Measurements from ENCODE around the gene IQSEC1. TPM values are rescaled to one million over a fixed set of nuclear protein-coding genes. Genes with fewer than 3 reads are reported as not detected.
A peak's percentile ranks its signal among the peaks of the same experiment; 100 is the strongest.

Gene IQSEC1
- total and polyA plus RNA-seq, 2 experiments from 2014 or later = 8.0 to 51.9 TPM

DNA sequence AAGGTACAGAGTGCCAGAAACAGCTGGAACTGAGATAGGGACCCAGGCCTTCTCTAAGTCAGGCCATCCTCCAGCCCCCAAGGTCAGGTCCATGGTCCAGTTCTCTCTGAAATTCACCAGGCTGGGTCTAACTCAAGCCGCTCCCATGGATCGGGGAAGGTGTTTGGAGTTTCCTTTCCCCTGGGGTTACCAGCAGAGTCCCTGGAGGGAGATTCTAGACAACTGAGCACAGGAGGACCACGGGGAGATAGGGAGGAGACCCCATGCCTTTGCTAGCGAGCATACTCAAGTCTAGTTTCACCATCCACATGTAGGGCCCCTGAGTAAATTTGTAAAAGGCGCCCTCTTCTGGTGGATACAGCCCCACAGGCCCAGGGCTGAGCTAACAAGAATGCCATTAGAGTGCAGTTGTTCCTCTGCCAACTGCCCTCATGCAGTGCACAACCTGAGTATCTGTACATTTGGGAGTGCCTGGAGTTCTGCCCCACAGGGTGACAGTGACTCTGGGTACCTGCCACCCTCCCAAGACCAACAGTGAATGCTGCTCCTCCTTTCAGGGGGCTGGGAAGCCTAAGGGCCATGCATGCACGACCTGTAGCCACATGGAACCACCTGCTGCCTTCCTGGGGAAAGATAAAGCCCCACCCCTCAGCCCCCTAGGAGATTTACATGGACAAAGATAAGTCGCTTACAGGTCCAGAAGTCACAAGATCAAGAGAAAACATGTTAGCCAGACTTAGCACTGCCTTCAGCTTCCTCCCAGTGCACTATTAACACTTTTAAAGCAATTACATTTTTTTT, 89.0 kb downstream of the IQSEC1 start:
- no peaks in the 10 kb centered on the region for H3K27me3 ChIP-seq (ENCODE audit: insufficient read depth)
- Mint-ChIP-seq H3K27me3 (ENCODE audit: insufficient read depth, low read depth, poor library complexity) (peaks cover 7% of the 10 kb centered on the region), H3K4me3 (no peak overlapping the region), H3K36me3 (ENCODE audit: low read depth) (peaks cover 6% of the 10 kb centered on the region; the same call in 1 of the 3 replicates), H3K4me1 (peaks cover 46% of the 10 kb centered on the region), H3K27ac (0 out of 2 replicates have a peak overlapping the region, but pooled peaks have one; percentile 40), H3K9me3 (peaks cover 7% of the 10 kb centered on the region)
- H3K27ac ChIP-seq (ENCODE audit: low read depth) = no peak overlapping the region
- H3K36me3 ChIP-seq (ENCODE audit: insufficient read depth) = no peaks in the 10 kb centered on the region
- DNase-seq (ENCODE audit: low spot score) = peak; percentile 86
- no peaks in the 10 kb centered on the region for H3K9me2 ChIP-seq (ENCODE audit: insufficient read depth)
- no peak overlapping the region for H3K4me3 ChIP-seq
- peak; percentile 88 for ATAC-seq
- H4K20me1 ChIP-seq (replicated peaks; ENCODE audit: insufficient read depth) = 0 out of 2 replicates have a peak, but pooled peaks cover 3% of the 10 kb centered on the region
- no peaks in the 10 kb centered on the region for H3K79me2 ChIP-seq (replicated peaks; ENCODE audit: insufficient read depth)
- no peak overlapping the region for H2AFZ ChIP-seq
- no peaks in the 10 kb centered on the region for H3F3A ChIP-seq (replicated peaks; ENCODE audit: low read depth)
- peaks cover 5% of the 10 kb centered on the region for H3K4me1 ChIP-seq (ENCODE audit: insufficient read depth)
- H3K4me2 ChIP-seq = no peak overlapping the region
- TF ChIP-seq JUNB (IDR thresholded peaks at IDR 0.05; ENCODE audit: unreplicated experiment) (no peak), STAT1 (IDR thresholded peaks at IDR 0.05; ENCODE audit: unreplicated experiment) (no peak), REST (IDR thresholded peaks at IDR 0.05; ENCODE audit: unreplicated experiment) (no peak), CREB1 (CRISPR knock-in tag; IDR thresholded peaks at IDR 0.05; ENCODE audit: low read depth) (no peak), CTCF (conservative IDR thresholded peaks at IDR 0.05; ENCODE audit: low read depth in 2 of 2) (peak; percentile 82 to 84), NANOG (IDR thresholded peaks at IDR 0.05; ENCODE audit: borderline replicate concordance) (no peak)
- TF ChIP-seq, protein P1, sequence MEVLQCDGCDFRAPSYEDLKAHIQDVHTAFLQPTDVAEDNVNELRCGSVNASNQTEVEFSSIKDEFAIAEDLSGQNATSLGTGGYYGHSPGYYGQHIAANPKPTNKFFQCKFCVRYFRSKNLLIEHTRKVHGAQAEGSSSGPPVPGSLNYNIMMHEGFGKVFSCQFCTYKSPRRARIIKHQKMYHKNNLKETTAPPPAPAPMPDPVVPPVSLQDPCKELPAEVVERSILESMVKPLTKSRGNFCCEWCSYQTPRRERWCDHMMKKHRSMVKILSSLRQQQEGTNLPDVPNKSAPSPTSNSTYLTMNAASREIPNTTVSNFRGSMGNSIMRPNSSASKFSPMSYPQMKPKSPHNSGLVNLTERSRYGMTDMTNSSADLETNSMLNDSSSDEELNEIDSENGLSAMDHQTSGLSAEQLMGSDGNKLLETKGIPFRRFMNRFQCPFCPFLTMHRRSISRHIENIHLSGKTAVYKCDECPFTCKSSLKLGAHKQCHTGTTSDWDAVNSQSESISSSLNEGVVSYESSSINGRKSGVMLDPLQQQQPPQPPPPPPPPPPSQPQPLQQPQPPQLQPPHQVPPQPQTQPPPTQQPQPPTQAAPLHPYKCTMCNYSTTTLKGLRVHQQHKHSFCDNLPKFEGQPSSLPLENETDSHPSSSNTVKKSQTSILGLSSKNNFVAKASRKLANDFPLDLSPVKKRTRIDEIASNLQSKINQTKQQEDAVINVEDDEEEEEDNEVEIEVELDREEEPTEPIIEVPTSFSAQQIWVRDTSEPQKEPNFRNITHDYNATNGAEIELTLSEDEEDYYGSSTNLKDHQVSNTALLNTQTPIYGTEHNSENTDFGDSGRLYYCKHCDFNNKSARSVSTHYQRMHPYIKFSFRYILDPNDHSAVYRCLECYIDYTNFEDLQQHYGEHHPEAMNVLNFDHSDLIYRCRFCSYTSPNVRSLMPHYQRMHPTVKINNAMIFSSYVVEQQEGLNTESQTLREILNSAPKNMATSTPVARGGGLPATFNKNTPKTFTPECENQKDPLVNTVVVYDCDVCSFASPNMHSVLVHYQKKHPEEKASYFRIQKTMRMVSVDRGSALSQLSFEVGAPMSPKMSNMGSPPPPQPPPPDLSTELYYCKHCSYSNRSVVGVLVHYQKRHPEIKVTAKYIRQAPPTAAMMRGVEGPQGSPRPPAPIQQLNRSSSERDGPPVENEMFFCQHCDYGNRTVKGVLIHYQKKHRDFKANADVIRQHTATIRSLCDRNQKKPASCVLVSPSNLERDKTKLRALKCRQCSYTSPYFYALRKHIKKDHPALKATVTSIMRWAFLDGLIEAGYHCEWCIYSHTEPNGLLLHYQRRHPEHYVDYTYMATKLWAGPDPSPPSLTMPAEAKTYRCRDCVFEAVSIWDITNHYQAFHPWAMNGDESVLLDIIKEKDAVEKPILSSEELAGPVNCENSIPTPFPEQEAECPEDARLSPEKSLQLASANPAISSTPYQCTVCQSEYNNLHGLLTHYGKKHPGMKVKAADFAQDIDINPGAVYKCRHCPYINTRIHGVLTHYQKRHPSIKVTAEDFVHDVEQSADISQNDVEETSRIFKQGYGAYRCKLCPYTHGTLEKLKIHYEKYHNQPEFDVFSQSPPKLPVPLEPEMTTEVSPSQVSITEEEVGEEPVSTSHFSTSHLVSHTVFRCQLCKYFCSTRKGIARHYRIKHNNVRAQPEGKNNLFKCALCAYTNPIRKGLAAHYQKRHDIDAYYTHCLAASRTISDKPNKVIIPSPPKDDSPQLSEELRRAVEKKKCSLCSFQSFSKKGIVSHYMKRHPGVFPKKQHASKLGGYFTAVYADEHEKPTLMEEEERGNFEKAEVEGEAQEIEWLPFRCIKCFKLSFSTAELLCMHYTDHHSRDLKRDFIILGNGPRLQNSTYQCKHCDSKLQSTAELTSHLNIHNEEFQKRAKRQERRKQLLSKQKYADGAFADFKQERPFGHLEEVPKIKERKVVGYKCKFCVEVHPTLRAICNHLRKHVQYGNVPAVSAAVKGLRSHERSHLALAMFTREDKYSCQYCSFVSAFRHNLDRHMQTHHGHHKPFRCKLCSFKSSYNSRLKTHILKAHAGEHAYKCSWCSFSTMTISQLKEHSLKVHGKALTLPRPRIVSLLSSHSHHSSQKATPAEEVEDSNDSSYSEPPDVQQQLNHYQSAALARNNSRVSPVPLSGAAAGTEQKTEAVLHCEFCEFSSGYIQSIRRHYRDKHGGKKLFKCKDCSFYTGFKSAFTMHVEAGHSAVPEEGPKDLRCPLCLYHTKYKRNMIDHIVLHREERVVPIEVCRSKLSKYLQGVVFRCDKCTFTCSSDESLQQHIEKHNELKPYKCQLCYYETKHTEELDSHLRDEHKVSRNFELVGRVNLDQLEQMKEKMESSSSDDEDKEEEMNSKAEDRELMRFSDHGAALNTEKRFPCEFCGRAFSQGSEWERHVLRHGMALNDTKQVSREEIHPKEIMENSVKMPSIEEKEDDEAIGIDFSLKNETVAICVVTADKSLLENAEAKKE (CRISPR knock-in tag; IDR thresholded peaks at IDR 0.05) = no peak
- TF ChIP-seq, protein P2, sequence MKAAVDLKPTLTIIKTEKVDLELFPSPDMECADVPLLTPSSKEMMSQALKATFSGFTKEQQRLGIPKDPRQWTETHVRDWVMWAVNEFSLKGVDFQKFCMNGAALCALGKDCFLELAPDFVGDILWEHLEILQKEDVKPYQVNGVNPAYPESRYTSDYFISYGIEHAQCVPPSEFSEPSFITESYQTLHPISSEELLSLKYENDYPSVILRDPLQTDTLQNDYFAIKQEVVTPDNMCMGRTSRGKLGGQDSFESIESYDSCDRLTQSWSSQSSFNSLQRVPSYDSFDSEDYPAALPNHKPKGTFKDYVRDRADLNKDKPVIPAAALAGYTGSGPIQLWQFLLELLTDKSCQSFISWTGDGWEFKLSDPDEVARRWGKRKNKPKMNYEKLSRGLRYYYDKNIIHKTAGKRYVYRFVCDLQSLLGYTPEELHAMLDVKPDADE (IDR thresholded peaks at IDR 0.05) = no peak
